Fibroblast of skin of abdomen (primary cell): ENCODE data around the gene U2SURP.

Source experiments
- DNase-seq: peaks from one replicate; pipeline ENCODE4 v3.0.0-alpha.2; 2013

U2SURP gene

GRCh38 chr3:143105170-143105569 is 103.8 kb downstream of the U2SURP start:
- DNase-seq, result no peak

- no peak for DNase-seq
Observed at GRCh38 chr3:143109861-143110260, 108.5 kb downstream of the U2SURP start.
